AG04450 (cell line): Measurements from ENCODE around the gene SLC16A9. TPM values are rescaled to one million over a fixed set of nuclear protein-coding genes. Genes with fewer than 3 reads are reported as not detected.

Experiments
- CTCF ChIA-PET: fragments of 300-600, 350-600 bp; formaldehyde crosslinking; extraction: SDS; loops from one replicate; lab custom pipeline; 2022; ENCODE audit warnings: antibody characterized with exemption, inconsistent platforms; lab: Charles Lee
- POLR2A ChIA-PET: fragments of 350-600 bp; formaldehyde crosslinking; extraction: SDS; loops from one replicate; lab custom pipeline; 2021; ENCODE audit warnings: antibody characterized with exemption, inconsistent platforms; lab: Yijun Ruan, JAX
- DNase-seq: peaks from one replicate; pipeline ENCODE4 v3.0.0-alpha.2; 2011; ENCODE audit warnings: low read depth, low spot score
- H3K27ac ChIP-seq: one replicate; pipeline ENCODE4 v1.5.1; 2012; ENCODE audit warnings: low read depth, low read length, control low read depth
- H3K27me3 ChIP-seq: one replicate; pipeline ENCODE4 v1.6.0; 2012; ENCODE audit warnings: low read length; ENCODE audit not compliant: control insufficient read depth, insufficient read depth
- H3K4me3 ChIP-seq: 2 replicates; pipeline ENCODE4 v1.5.1; 2011; ENCODE audit warnings: mild to moderate bottlenecking, low read depth, low read length, control low read depth
- H3K9me3 ChIP-seq: 2 replicates; pipeline ENCODE4 v1.5.1; 2012; ENCODE audit warnings: low read length; ENCODE audit not compliant: control insufficient read depth, insufficient read depth
- CTCF ChIP-seq: IDR thresholded peaks from 2 replicates; pipeline ENCODE4 v1.5.1; 2011; ENCODE audit warnings: low read depth, low read length, control low read depth, inconsistent platforms
- polyA plus RNA-seq: library from polyadenylated mRNA; depleted of rRNA; stranded (reverse); fragments of >200 nt; gene quantifications from 2 replicates; pipeline ENCODE4 v1.2.3, GENCODE V29; 2011

Gene SLC16A9
- polyA plus RNA-seq, 1 experiment: 0.12 TPM

GRCh38 chr10:59684006-59684405, 25.6 kb downstream of the SLC16A9 start:
- DNase-seq: no peak
- Histone ChIP-seq H3K9me3 (no peaks in the 10 kb centered on the region), H3K27me3 (no peaks in the 10 kb centered on the region), H3K4me3 (no peak overlapping the region), H3K27ac (no peak overlapping the region)
- ChIA-PET CTCF (no interaction called here), POLR2A (no interaction called here)
- TF ChIP-seq CTCF: no peak

GRCh38 chr10:59682986-59683937, 26.4 kb downstream of the SLC16A9 start:
- POLR2A ChIA-PET: no interaction called here
- no peak for DNase-seq

GRCh38 chr10:59680199-59680598, 29.5 kb downstream of the SLC16A9 start:
- POLR2A ChIA-PET: no interaction called here
- CTCF ChIA-PET: interaction anchor here (0.5 kb wide), 1 partner anchor 311 kb away, joined by 3 read pairs; no protein-coding TSS in a partner anchor
- no peak overlapping the region for H3K27ac ChIP-seq
- H3K9me3 ChIP-seq: no peaks in the 10 kb centered on the region
- no peaks in the 10 kb centered on the region for H3K27me3 ChIP-seq
- no peak for TF ChIP-seq CTCF
- H3K4me3 ChIP-seq: no peak overlapping the region
- DNase-seq: no peak

More at GRCh38 chr10:59682986-59683937, 26.4 kb downstream of the SLC16A9 start:
- H3K27me3 ChIP-seq: no peaks in the 10 kb centered on the region
- H3K9me3 ChIP-seq: no peaks in the 10 kb centered on the region
- H3K27ac ChIP-seq: no peak overlapping the region
- no peak overlapping the region for H3K4me3 ChIP-seq
- TF ChIP-seq CTCF: no peak
- CTCF ChIA-PET: no interaction called here

GRCh38 chr10:59678884-59679301, 30.8 kb downstream of the SLC16A9 start:
- Histone ChIP-seq H3K27me3 (no peaks in the 10 kb centered on the region), H3K9me3 (no peaks in the 10 kb centered on the region), H3K4me3 (no peak overlapping the region), H3K27ac (no peak overlapping the region)
- ChIA-PET POLR2A (no interaction called here), CTCF (no interaction called here)
- no peak for DNase-seq
- no peak for TF ChIP-seq CTCF

GRCh38 chr10:59677253-59677831, 32.3 kb downstream of the SLC16A9 start:
- POLR2A ChIA-PET: no interaction called here
- CTCF ChIA-PET: no interaction called here
- Histone ChIP-seq H3K27me3 (no peaks in the 10 kb centered on the region), H3K9me3 (no peaks in the 10 kb centered on the region), H3K4me3 (no peak overlapping the region), H3K27ac (no peak overlapping the region)
- DNase-seq: no peak
- TF ChIP-seq CTCF: no peak
